GM18951 (cell line): ENCODE measurements around the gene SNAPC5.

ENCODE experiments used
- POLR2A ChIP-seq: IDR thresholded peaks from 4 replicates; pipeline ENCODE4 v1.6.1; 2011; ENCODE audit warnings: mild to moderate bottlenecking; ENCODE audit not compliant: insufficient read length, insufficient read depth; ENCODE audit errors: extremely low read depth
- in situ Hi-C: fragments of 300-500 bp; cut with MboI; formaldehyde crosslinking; loops from one replicate; pipeline ENCODE4 v1.12.0; 2022; ENCODE audit warnings: low sequenced_read_pairs, mixed read lengths, inconsistent platforms; ENCODE audit not compliant: unreplicated experiment

Gene SNAPC5

DNA sequence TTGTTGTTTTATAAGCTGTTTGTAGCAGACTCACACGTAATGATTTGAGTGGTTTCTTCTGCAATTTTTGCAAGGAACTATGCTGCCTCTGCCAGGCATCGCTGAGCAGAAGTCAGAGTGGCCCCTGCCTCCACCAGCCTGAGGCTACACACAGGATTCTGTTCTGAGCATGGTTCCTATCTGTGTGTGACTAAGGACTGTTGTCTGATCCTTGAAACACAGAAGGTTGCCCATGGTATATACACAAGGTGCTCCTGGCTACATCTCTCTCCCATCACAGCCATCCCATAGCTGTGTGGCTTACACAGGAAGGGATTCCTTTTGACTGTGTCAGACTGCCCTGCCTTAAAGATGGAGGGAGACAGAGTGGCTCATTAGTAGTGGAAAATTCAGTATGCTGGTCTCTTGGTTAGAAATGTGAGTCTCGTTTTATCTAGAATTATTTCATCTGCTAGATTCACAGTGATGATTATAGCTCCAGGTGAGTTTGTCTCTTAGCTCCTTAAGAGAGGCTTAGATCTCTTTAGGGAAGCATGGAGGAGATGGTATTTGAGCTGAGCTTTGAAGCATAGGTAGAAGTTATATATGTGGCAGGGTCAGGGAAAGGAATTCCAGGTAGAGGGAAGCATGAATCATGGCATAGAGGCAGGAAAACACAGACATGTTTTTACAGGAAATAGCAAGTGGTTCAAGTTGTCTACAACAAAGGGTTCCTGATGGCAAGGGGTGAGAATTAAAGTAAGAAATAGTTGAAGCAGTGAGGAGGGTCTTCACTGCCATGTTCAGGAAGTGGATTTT lies 37.5 kb downstream of the SNAPC5 start:
- no peak for TF ChIP-seq POLR2A
- in situ Hi-C loops = no loop called here

- TF ChIP-seq POLR2A = no peak
- in situ Hi-C loops = no loop called here
These were observed 41.4 kb downstream of the SNAPC5 start for GRCh38 chr15:66456211-66456610.

GRCh38 chr15:66454143-66454542 lies 43.4 kb downstream of the SNAPC5 start:
- in situ Hi-C loops = no loop called here
- no peak for TF ChIP-seq POLR2A

DNA sequence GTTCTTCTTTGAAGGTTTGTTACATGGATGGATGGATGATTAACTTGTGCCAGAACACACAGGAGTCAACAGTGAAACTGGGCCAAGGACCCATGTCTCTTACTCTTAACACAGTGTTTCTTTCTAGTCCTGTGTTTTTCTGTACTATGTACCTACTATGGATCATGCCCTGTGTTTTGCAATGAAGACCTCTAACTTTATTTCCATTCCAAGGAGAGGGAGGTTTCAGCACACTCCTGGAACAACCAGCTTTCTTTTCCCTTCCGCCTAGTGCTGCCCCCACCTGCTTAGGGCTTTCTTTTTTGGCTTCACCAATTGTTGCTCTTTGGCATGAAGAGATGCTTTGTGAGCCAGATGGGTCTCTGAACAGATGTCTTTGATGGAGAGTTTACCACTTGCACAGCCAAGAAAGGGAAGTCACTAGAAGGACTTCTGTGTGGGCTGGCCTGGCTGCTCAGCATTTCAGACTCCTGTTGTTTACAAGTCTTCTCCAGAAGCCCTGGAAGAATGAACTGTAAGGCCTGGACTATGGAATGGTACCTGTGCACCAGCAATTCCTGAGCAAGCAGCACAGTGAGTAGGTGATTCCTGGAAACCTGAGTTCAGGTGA lies 44.5 kb downstream of the SNAPC5 start:
- no peak for TF ChIP-seq POLR2A
- in situ Hi-C loops = no loop called here

DNA sequence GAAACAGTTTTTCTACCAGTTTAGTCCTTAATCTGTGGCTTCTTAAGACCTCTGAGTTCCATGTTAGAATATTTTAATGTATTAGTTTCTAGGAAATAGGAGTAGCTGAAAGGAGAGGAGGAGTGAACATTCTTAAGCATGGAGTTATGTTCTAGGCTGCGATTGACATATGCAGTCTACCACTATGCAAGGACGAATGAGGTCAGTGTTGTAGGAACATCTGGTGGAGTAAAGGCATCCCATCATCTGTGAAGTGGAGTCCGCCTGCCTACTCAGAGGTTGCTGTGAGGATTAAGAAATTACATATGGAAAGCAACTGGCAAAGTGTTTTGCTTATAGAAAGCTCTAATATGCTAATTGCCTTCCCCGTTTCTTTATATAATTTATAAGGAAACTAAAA lies 45.1 kb downstream of the SNAPC5 start:
- in situ Hi-C loops = no loop called here
- TF ChIP-seq POLR2A = no peak
